Breast epithelium (tissue), 4 donors: ENCODE data around the gene SMYD2. TPM values are rescaled to one million over a fixed set of nuclear protein-coding genes. Genes with fewer than 3 reads are reported as not detected.

Experiments
- DNase-seq, 2 donors: peaks; one replicate each; pipeline ENCODE4 v3.0.0-alpha.2; 2019; ENCODE audit warnings: low spot score in 2 of 2
- H3K27ac ChIP-seq, 2 donors: fragments of 200-600 bp; sonication (generic) in 1 of 2; one replicate each; pipeline ENCODE4 v1.5.1; 2016 to 2019; ENCODE audit warnings: mild to moderate bottlenecking in 1 of 2
- H3K27me3 ChIP-seq, 2 donors: fragments of 200-600 bp; sonication (generic) in 1 of 2; one replicate each; pipeline versions ENCODE4 v1.5.1 to v1.6.0; 2017 to 2019; ENCODE audit warnings: control low read depth in 1 of 2, mild to moderate bottlenecking in 1 of 2
- H3K36me3 ChIP-seq: fragments of 200-600 bp; one replicate; pipeline ENCODE4 v1.5.1; 2019
- H3K4me1 ChIP-seq, 2 donors: fragments of 200-600 bp; sonication (generic); one replicate each; pipeline ENCODE4 v1.5.1; 2016 to 2019; ENCODE audit warnings: control low read depth in 1 of 2
- H3K4me3 ChIP-seq, 3 donors: fragments of 200-600 bp; sonication (generic); 1 replicate in 2 of 3; 2 replicates in 1 of 3; pipeline ENCODE4 v1.5.1; 2016 to 2019; ENCODE audit warnings: mild to moderate bottlenecking in 3 of 3, moderate library complexity in 2 of 3
- H3K9me3 ChIP-seq, 2 donors: fragments of 200-600 bp; sonication (generic) in 1 of 2; one replicate each; pipeline ENCODE4 v1.5.1; 2016 to 2019; ENCODE audit warnings: control low read depth in 1 of 2
- POLR2A ChIP-seq: fragments of 450-650 bp; IDR thresholded peaks from one replicate; pipeline ENCODE4 v1.6.1; 2016; ENCODE audit warnings: antibody characterized with exemption, mild to moderate bottlenecking, moderate library complexity
- POLR2AphosphoS5 ChIP-seq, 3 donors: sonication (generic); formaldehyde crosslinking; IDR thresholded peaks; one replicate each; pipeline ENCODE4 v1.6.1; 2017; ENCODE audit warnings: antibody characterized with exemption in 3 of 3
- intact Hi-C: fragments of 100-400 bp; cut with DNase I; formaldehyde crosslinking; loops from one replicate; pipeline ENCODE4 v1.15.1; 2023; ENCODE audit warnings: low total_unique reads
- total RNA-seq, 3 donors: library from RNA; depleted of rRNA; stranded (reverse); fragments of >200 nt; gene quantifications; one replicate each; pipeline ENCODE4 v1.1.0, GENCODE V29; 2016
- TF ChIP-seq, protein P1 (sequence below), 3 donors: fragments of 450-650 bp; IDR thresholded peaks; one replicate each; pipeline ENCODE4 v1.5.1; 2016 to 2017; ENCODE audit warnings: antibody characterized with exemption in 3 of 3, mild to moderate bottlenecking in 3 of 3, moderate library complexity in 3 of 3

Gene SMYD2
- total RNA-seq, 3 donors from 2014 or later, result 30.9 to 37.3 (median 37.0) TPM

DNA sequence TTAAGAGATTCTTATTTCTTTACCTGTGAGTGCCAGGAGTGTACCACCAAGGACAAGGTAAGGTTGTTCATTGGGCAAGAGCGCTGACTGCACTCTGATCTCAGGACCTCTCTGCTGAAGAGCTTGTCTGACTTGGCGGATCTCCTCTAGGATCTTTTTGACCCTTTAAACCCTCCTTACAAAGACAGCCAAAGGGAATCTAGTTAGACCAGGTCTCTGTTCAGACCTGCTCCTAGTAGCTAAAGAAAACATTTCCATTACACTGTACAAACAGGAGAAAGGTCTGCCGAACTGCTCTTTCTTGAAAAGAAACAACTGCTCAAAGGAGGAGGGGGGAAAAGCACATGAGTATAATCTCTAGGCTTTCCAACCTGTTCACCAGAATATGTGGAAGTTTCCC is 49.3 kb downstream of the SMYD2 start:
- intact Hi-C loops, result no loop called here
- TF ChIP-seq, protein P1, sequence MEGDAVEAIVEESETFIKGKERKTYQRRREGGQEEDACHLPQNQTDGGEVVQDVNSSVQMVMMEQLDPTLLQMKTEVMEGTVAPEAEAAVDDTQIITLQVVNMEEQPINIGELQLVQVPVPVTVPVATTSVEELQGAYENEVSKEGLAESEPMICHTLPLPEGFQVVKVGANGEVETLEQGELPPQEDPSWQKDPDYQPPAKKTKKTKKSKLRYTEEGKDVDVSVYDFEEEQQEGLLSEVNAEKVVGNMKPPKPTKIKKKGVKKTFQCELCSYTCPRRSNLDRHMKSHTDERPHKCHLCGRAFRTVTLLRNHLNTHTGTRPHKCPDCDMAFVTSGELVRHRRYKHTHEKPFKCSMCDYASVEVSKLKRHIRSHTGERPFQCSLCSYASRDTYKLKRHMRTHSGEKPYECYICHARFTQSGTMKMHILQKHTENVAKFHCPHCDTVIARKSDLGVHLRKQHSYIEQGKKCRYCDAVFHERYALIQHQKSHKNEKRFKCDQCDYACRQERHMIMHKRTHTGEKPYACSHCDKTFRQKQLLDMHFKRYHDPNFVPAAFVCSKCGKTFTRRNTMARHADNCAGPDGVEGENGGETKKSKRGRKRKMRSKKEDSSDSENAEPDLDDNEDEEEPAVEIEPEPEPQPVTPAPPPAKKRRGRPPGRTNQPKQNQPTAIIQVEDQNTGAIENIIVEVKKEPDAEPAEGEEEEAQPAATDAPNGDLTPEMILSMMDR (IDR thresholded peaks at IDR 0.05), result no peak
- TF ChIP-seq POLR2A (no peak), POLR2AphosphoS5 (IDR thresholded peaks at IDR 0.05) (no peak)

DNA sequence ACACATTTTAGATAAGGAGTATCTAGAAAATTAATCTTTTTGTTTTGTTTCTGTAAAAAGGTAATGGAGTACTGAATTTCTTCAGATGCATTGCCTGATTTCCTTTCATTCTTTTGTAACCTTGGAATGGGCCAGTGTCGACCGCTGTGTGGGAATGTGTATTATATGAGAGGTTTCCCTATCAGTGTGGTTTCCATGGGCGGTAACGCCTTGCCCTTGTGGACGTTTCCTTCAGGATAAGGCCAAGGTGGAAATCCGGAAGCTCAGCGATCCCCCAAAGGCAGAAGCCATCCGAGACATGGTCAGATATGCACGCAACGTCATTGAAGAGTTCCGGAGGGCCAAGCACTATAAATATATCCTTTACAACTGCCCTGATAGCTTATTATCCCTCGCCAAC is 49.8 kb downstream of the SMYD2 start:
- no peaks in the 10 kb centered on the region for H3K4me1 ChIP-seq
- TF ChIP-seq, protein P1 (IDR thresholded peaks at IDR 0.05), result no peak
- no peak for TF ChIP-seq POLR2A
- TF ChIP-seq POLR2AphosphoS5 (IDR thresholded peaks at IDR 0.05), result no peak
- H3K27me3 ChIP-seq, result no peaks in the 10 kb centered on the region
- intact Hi-C loops, result no loop called here
- H3K9me3 ChIP-seq, result no peaks in the 10 kb centered on the region
- H3K36me3 ChIP-seq, result no peaks in the 10 kb centered on the region
- H3K27ac ChIP-seq, result peak overlapping the region in 1 of 2 donors; percentile 33
- DNase-seq, result no peak
- H3K4me3 ChIP-seq, result no peak overlapping the region

More for the DNA sequence above, 49.3 kb downstream of the SMYD2 start:
- Histone ChIP-seq H3K4me1 (no peaks in the 10 kb centered on the region), H3K27me3 (no peaks in the 10 kb centered on the region), H3K27ac (no peak overlapping the region), H3K4me3 (no peak overlapping the region), H3K9me3 (no peaks in the 10 kb centered on the region), H3K36me3 (no peaks in the 10 kb centered on the region)
- DNase-seq, result no peak

DNA sequence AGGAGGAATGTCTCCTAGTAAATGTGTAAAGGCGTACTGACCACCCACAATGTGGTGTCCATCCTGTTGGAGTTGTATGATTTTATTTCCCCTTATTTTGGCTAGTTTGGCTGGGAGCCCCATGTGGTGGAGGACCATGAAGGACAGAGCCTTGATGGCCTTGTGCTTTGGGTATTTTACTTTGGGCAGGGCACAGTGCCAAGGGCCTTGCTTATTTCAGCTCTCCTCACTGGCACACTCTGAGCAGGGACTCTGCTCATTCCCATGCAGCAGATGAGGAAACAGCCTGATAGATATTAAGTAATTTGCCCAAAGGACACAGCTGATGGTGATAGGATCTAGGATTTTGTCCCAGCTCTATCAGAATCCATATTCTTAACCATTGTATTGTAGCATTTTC is 50.2 kb downstream of the SMYD2 start:
- H3K27ac ChIP-seq, result peak overlapping the region in 1 of 2 donors; percentile 33
- DNase-seq, result no peak
- H3K27me3 ChIP-seq, result no peaks in the 10 kb centered on the region
- intact Hi-C loops, result no loop called here
- H3K36me3 ChIP-seq, result no peaks in the 10 kb centered on the region
- no peaks in the 10 kb centered on the region for H3K4me1 ChIP-seq
- no peak overlapping the region for H3K4me3 ChIP-seq
- H3K9me3 ChIP-seq, result no peaks in the 10 kb centered on the region
- no peak for TF ChIP-seq POLR2A
- TF ChIP-seq, protein P1 (IDR thresholded peaks at IDR 0.05), result no peak
- TF ChIP-seq POLR2AphosphoS5 (IDR thresholded peaks at IDR 0.05), result no peak

DNA sequence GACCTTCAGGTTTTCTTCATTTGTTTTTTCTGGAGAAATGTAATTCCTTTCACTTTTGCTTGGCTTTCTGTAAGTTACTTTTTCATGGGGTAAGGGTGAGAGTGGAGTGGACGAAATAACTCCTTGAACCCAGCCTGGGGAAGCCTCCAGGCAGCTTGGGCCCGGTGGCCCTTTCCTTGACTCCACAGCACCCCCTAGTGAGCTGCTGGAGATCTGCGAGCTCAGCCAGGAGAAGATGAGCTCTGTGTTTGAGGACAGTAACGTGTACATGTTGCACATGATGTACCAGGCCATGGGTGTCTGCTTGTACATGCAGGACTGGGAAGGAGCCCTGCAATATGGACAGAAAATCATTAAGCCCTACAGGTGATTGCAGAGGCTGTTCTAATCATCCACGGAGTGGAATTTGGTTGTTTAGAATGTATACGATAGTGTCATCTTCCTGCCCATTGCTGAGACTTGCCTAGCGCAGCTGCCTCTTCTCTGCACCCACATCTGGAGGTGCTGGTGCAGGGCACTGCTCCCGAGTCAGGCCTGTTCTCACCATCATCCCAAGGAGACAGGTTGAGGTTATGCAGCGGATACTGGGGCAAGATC is 51.0 kb downstream of the SMYD2 start:
- TF ChIP-seq, protein P1 (IDR thresholded peaks at IDR 0.05), result peak; percentile 40 to 53 (median 45)
- TF ChIP-seq POLR2A (no peak), POLR2AphosphoS5 (IDR thresholded peaks at IDR 0.05) (no peak)
- Histone ChIP-seq H3K27me3 (no peaks in the 10 kb centered on the region), H3K27ac (no peak overlapping the region), H3K4me3 (no peak overlapping the region), H3K9me3 (no peaks in the 10 kb centered on the region), H3K4me1 (no peaks in the 10 kb centered on the region), H3K36me3 (no peaks in the 10 kb centered on the region)
- intact Hi-C loops, result no loop called here
- DNase-seq, result no peak

DNA sequence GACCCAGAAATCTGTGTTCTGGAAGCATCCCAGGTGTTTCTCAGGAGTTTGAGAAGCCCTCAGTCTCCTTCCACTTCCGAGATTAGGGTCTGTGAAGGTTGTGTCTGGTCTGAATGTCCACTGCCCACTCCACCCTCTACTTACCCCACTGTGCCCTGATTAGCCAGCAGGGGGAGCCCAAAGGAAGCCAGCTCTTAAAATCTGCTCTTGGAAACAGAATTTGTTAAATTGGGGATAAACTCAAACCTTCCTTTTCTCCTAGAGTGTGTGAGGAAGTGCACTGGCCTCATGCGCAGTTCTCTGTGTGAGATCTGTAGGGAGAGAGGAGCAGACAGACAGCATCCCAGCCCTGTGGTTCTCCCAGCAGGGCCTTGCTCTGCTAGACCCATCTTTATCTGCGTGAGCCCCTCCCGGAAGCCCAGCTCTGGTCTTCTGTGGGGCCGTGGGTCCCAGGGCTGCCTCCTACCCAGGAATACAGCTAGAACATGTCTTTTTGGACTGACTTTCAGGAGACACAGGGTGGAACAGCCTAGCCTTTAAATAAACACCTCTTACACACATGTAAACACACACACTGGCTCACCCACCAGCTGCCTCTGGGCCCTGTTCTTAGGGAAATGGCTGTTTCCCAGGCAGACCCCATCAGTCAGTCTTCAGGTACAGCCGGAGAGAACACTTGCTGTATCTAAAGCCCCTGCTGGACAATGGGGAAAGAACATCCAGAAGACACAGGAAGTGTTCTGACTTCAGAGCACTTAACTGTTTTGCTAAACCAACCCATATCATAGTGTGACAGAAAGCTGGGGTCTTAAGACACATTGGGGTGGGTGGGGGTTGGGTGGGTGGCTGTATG is 52.2 kb downstream of the SMYD2 start:
- Histone ChIP-seq H3K27ac (peak overlapping the region in 1 of 2 donors; percentile 26), H3K4me1 (no peaks in the 10 kb centered on the region), H3K4me3 (no peak overlapping the region), H3K9me3 (no peaks in the 10 kb centered on the region), H3K36me3 (no peaks in the 10 kb centered on the region), H3K27me3 (no peaks in the 10 kb centered on the region)
- intact Hi-C loops, result no loop called here
- DNase-seq, result peak in 1 of 2 donors; percentile 57
- TF ChIP-seq, protein P1 (IDR thresholded peaks at IDR 0.05), result peak; percentile 59 to 84 (median 75)
- TF ChIP-seq POLR2AphosphoS5 (IDR thresholded peaks at IDR 0.05), result no peak
